ENCODE data around the gene FZR1. TPM values are rescaled to one million over a fixed set of nuclear protein-coding genes. Genes with fewer than 3 reads are reported as not detected.

Gene FZR1
- total RNA-seq, 1 experiment from 2014 or later: 87.4 TPM

GRCh38 chr19:3465552-3465951, 40.6 kb upstream of the FZR1 start:
- POLR2A ChIA-PET (ENCODE audit: low non-redundant PET): no interaction called here
- H3K36me3 ChIP-seq (ENCODE audit: insufficient read depth, low read length, poor library complexity, severe bottlenecking): peaks cover 5% of the 10 kb centered on the region
- TF ChIP-seq, protein P1, sequence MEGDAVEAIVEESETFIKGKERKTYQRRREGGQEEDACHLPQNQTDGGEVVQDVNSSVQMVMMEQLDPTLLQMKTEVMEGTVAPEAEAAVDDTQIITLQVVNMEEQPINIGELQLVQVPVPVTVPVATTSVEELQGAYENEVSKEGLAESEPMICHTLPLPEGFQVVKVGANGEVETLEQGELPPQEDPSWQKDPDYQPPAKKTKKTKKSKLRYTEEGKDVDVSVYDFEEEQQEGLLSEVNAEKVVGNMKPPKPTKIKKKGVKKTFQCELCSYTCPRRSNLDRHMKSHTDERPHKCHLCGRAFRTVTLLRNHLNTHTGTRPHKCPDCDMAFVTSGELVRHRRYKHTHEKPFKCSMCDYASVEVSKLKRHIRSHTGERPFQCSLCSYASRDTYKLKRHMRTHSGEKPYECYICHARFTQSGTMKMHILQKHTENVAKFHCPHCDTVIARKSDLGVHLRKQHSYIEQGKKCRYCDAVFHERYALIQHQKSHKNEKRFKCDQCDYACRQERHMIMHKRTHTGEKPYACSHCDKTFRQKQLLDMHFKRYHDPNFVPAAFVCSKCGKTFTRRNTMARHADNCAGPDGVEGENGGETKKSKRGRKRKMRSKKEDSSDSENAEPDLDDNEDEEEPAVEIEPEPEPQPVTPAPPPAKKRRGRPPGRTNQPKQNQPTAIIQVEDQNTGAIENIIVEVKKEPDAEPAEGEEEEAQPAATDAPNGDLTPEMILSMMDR (conservative IDR thresholded peaks at IDR 0.05; ENCODE audit: low read depth, low read length): 0 out of 2 replicates have a peak, but pooled peaks have one; percentile 8
- no peak for TF ChIP-seq EZH2 (IDR thresholded peaks at IDR 0.05; ENCODE audit: borderline replicate concordance, low read depth, low read length, poor library complexity, severe bottlenecking)
- H3K9me3 ChIP-seq (ENCODE audit: low read depth, low read length, poor library complexity, severe bottlenecking): no peaks in the 10 kb centered on the region
- intact Hi-C loops (cut with micrococcal nuclease; ENCODE audit: unreplicated experiment): no loop called here
- TSS peak; percentile 27 for BruUV-seq (replicated peaks)
- no peak overlapping the region for H3K4me3 ChIP-seq (ENCODE audit: low read depth, low read length, poor library complexity, severe bottlenecking)
- H3K27ac ChIP-seq (ENCODE audit: low read depth, low read length, poor library complexity, severe bottlenecking): no peak overlapping the region
- peaks cover 3% of the 10 kb centered on the region for H3K27me3 ChIP-seq (replicated peaks; ENCODE audit: insufficient read depth, low read depth, low read length, poor library complexity)
- no peak for DNase-seq (ENCODE audit: low spot score)
- CTCF ChIA-PET: interaction anchor here (0.7 kb wide), 1 partner anchor 20 kb away, joined by 9 read pairs; no protein-coding TSS in a partner anchor
- H3K4me1 ChIP-seq (ENCODE audit: insufficient read depth, low read length, poor library complexity, severe bottlenecking): no peaks in the 10 kb centered on the region

DNA sequence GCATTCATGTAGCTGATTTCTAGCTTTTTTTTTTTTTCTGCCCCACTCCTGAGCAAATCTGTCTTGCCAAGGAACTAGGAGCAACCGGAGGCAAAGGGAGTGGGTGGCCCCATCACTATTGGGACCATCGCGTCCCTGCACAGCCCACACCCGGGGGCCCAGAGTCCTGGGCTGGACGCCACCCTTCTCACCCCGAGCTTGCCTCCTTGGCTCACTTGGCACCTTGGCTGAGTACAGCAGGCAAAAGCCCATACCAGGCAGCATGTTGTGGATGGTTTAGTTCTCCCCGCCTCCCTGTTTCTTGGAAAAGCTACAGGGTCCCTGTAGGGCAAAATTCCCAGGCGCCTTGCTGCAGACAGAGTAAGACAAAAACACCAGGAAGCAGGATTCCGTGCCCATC, 39.5 kb upstream of the FZR1 start:
- no peak overlapping the region for H3K27ac ChIP-seq (ENCODE audit: low read depth, low read length, poor library complexity, severe bottlenecking)
- no peak for DNase-seq (ENCODE audit: low spot score)
- H3K9me3 ChIP-seq (ENCODE audit: low read depth, low read length, poor library complexity, severe bottlenecking): no peaks in the 10 kb centered on the region
- BruUV-seq (replicated peaks): no TSS peak
- no peaks in the 10 kb centered on the region for H3K4me1 ChIP-seq (ENCODE audit: insufficient read depth, low read length, poor library complexity, severe bottlenecking)
- TF ChIP-seq, protein P1 (conservative IDR thresholded peaks at IDR 0.05; ENCODE audit: low read depth, low read length): no peak
- TF ChIP-seq EZH2 (IDR thresholded peaks at IDR 0.05; ENCODE audit: borderline replicate concordance, low read depth, low read length, poor library complexity, severe bottlenecking): no peak
- ChIA-PET CTCF (interaction anchor here (0.6 kb wide), 2 partner anchors 13 to 123 kb away, joined by 3 to 5 read pairs; no protein-coding TSS in a partner anchor), POLR2A (ENCODE audit: low non-redundant PET) (no interaction called here)
- H3K4me3 ChIP-seq (ENCODE audit: low read depth, low read length, poor library complexity, severe bottlenecking): no peak overlapping the region
- intact Hi-C loops (cut with micrococcal nuclease; ENCODE audit: unreplicated experiment): no loop called here
- peaks cover 5% of the 10 kb centered on the region for H3K36me3 ChIP-seq (ENCODE audit: insufficient read depth, low read length, poor library complexity, severe bottlenecking)
- peaks cover 3% of the 10 kb centered on the region for H3K27me3 ChIP-seq (replicated peaks; ENCODE audit: insufficient read depth, low read depth, low read length, poor library complexity)

GRCh38 chr19:3467437-3468198, 38.5 kb upstream of the FZR1 start:
- H3K27ac ChIP-seq (ENCODE audit: low read depth, low read length, poor library complexity, severe bottlenecking): no peak overlapping the region
- H3K36me3 ChIP-seq (ENCODE audit: insufficient read depth, low read length, poor library complexity, severe bottlenecking): peaks cover 2% of the 10 kb centered on the region
- H3K4me3 ChIP-seq (ENCODE audit: low read depth, low read length, poor library complexity, severe bottlenecking): no peak overlapping the region
- BruUV-seq (replicated peaks): no TSS peak
- TF ChIP-seq EZH2 (IDR thresholded peaks at IDR 0.05; ENCODE audit: borderline replicate concordance, low read depth, low read length, poor library complexity, severe bottlenecking): no peak
- TF ChIP-seq, protein P1 (conservative IDR thresholded peaks at IDR 0.05; ENCODE audit: low read depth, low read length): no peak
- DNase-seq (ENCODE audit: low spot score): no peak
- intact Hi-C loops (cut with micrococcal nuclease; ENCODE audit: unreplicated experiment): no loop called here
- no peaks in the 10 kb centered on the region for H3K4me1 ChIP-seq (ENCODE audit: insufficient read depth, low read length, poor library complexity, severe bottlenecking)
- H3K27me3 ChIP-seq (replicated peaks; ENCODE audit: insufficient read depth, low read depth, low read length, poor library complexity): peaks cover 3% of the 10 kb centered on the region
- CTCF ChIA-PET: no interaction called here
- POLR2A ChIA-PET (ENCODE audit: low non-redundant PET): no interaction called here
- H3K9me3 ChIP-seq (ENCODE audit: low read depth, low read length, poor library complexity, severe bottlenecking): no peaks in the 10 kb centered on the region

Measured in A673 (cell line).